Neural progenitor cell (in vitro differentiated cells): ENCODE data around the gene ZBTB42. TPM values are rescaled to one million over a fixed set of nuclear protein-coding genes. Genes with fewer than 3 reads are reported as not detected.

Experiments
- DNase-seq: peaks from one replicate; pipeline ENCODE4 v3.0.0-alpha.2; 2016; ENCODE audit warnings: low spot score
- H2AFZ ChIP-seq: fragments of 200-600 bp; sonication (generic); replicated peaks from 2 replicates; pipeline ENCODE4 v1.6.1; 2016; ENCODE audit warnings: antibody characterized with exemption
- H3F3A ChIP-seq: fragments of 200-600 bp; sonication (generic); 2 replicates; pipeline ENCODE4 v1.6.1; 2016; ENCODE audit warnings: antibody characterized with exemption, low read depth
- H3K27ac ChIP-seq: fragments of 200-600 bp; sonication (generic); 2 replicates; pipeline ENCODE4 v1.5.1; 2016; ENCODE audit warnings: mild to moderate bottlenecking
- H3K27me3 ChIP-seq: fragments of 200-600 bp; sonication (generic); 2 replicates; pipeline ENCODE4 v1.6.1; 2016; ENCODE audit warnings: mild to moderate bottlenecking, moderate library complexity
- H3K36me3 ChIP-seq: fragments of 200-600 bp; sonication (generic); 2 replicates; pipeline ENCODE4 v1.5.1; 2016
- H3K4me1 ChIP-seq: fragments of 200-600 bp; sonication (generic); 2 replicates; pipeline ENCODE4 v1.6.1; 2016; ENCODE audit warnings: mixed run types
- H3K4me2 ChIP-seq: fragments of 200-600 bp; sonication (generic); 2 replicates; pipeline ENCODE4 v1.6.1; 2016
- H3K4me3 ChIP-seq: fragments of 200-600 bp; sonication (generic); 2 replicates; pipeline ENCODE4 v1.5.1; 2016
- H3K79me2 ChIP-seq: fragments of 200-600 bp; sonication (generic); 2 replicates; pipeline ENCODE4 v1.6.1; 2016; ENCODE audit warnings: low read depth
- H3K9ac ChIP-seq: fragments of 200-600 bp; sonication (generic); 2 replicates; pipeline ENCODE4 v1.6.1; 2016
- H3K9me3 ChIP-seq: fragments of 200-600 bp; sonication (generic); 2 replicates; pipeline ENCODE4 v1.5.1; 2016; ENCODE audit warnings: low read depth
- H4K20me1 ChIP-seq: fragments of 200-600 bp; sonication (generic); 2 replicates; pipeline ENCODE4 v1.6.1; 2016; ENCODE audit warnings: low read depth
- H3K27ac Mint-ChIP-seq: 3 replicates; pipeline ENCODE4 v1.8.0; 2021; ENCODE audit warnings: mixed read lengths
- H3K27me3 Mint-ChIP-seq: 2 replicates; pipeline ENCODE4 v1.8.0; 2022; ENCODE audit warnings: low read depth, mild to moderate bottlenecking, inconsistent platforms, moderate library complexity, mixed read lengths; ENCODE audit not compliant: insufficient read depth
- H3K36me3 Mint-ChIP-seq: 3 replicates; pipeline ENCODE4 v1.8.0; 2021; ENCODE audit warnings: mixed read lengths
- H3K4me1 Mint-ChIP-seq: 3 replicates; pipeline ENCODE4 v1.8.0; 2021; ENCODE audit warnings: mixed read lengths
- H3K4me3 Mint-ChIP-seq: 3 replicates; pipeline ENCODE4 v1.8.0; 2021; ENCODE audit warnings: mild to moderate bottlenecking, moderate library complexity, mixed read lengths
- H3K9me3 Mint-ChIP-seq: 3 replicates; pipeline ENCODE4 v1.8.0; 2020; ENCODE audit warnings: mixed read lengths
- CTCF ChIP-seq: fragments of 200-600 bp; sonication (generic); IDR thresholded peaks from 2 replicates; pipeline ENCODE4 v1.5.1; 2017; ENCODE audit warnings: antibody characterized with exemption, mild to moderate bottlenecking
- EZH2 ChIP-seq: fragments of 200-600 bp; sonication (generic); IDR thresholded peaks from 2 replicates; pipeline ENCODE4 v1.6.1; 2017; ENCODE audit warnings: antibody characterized with exemption, mild to moderate bottlenecking, moderate library complexity
- EZH2phosphoT487 ChIP-seq: fragments of 200-600 bp; sonication (generic); IDR thresholded peaks from 2 replicates; pipeline ENCODE4 v1.6.1; 2017; ENCODE audit warnings: antibody characterized with exemption
- total RNA-seq: library from RNA; depleted of rRNA; stranded (reverse); fragments of >200 nt; gene quantifications from 2 replicates; pipeline ENCODE4 v1.2.3, GENCODE V29; 2015; ENCODE audit warnings: low replicate concordance

Gene ZBTB42
- total RNA-seq, 1 donor from 2014 or later = 0.41 TPM

GRCh38 chr14:104806625-104807465 lies 5.9 kb downstream of the ZBTB42 start:
- no peak for TF ChIP-seq EZH2phosphoT487
- no peak for TF ChIP-seq CTCF
- TF ChIP-seq EZH2 = no peak
- H3K27ac Mint-ChIP-seq = no peak overlapping the region
- no peak for DNase-seq
- H3K4me1 Mint-ChIP-seq = no peaks in the 10 kb centered on the region
- H3K36me3 Mint-ChIP-seq = no peaks in the 10 kb centered on the region
- no peaks in the 10 kb centered on the region for H3K9me3 Mint-ChIP-seq
- Histone ChIP-seq H4K20me1 (peaks cover 2% of the 10 kb centered on the region), H3K27ac (no peak overlapping the region), H3K36me3 (no peaks in the 10 kb centered on the region), H3K9me3 (no peaks in the 10 kb centered on the region), H2AFZ (no peak overlapping the region), H3F3A (no peaks in the 10 kb centered on the region), H3K27me3 (peaks cover 20% of the 10 kb centered on the region), H3K9ac (no peak overlapping the region), H3K4me3 (no peak overlapping the region), H3K4me2 (no peak overlapping the region), H3K4me1 (no peaks in the 10 kb centered on the region), H3K79me2 (no peaks in the 10 kb centered on the region)
- H3K4me3 Mint-ChIP-seq = peak overlapping the region; percentile 0
- H3K27me3 Mint-ChIP-seq = peaks cover 17% of the 10 kb centered on the region

- H4K20me1 ChIP-seq = no peaks in the 10 kb centered on the region
- no peaks in the 10 kb centered on the region for H3K79me2 ChIP-seq
- no peak overlapping the region for H2AFZ ChIP-seq
- H3K36me3 ChIP-seq = no peaks in the 10 kb centered on the region
- no peak overlapping the region for H3K9ac ChIP-seq
- peaks cover 1% of the 10 kb centered on the region for H3F3A ChIP-seq
- H3K27me3 Mint-ChIP-seq = peaks cover 9% of the 10 kb centered on the region
- no peaks in the 10 kb centered on the region for H3K36me3 Mint-ChIP-seq
- no peaks in the 10 kb centered on the region for H3K9me3 ChIP-seq
- no peaks in the 10 kb centered on the region for H3K9me3 Mint-ChIP-seq
- no peak overlapping the region for H3K4me3 Mint-ChIP-seq
- H3K4me3 ChIP-seq = no peak overlapping the region
- no peak overlapping the region for H3K27ac Mint-ChIP-seq
- H3K27me3 ChIP-seq = peaks cover 4% of the 10 kb centered on the region
- no peaks in the 10 kb centered on the region for H3K4me1 Mint-ChIP-seq
- no peak for TF ChIP-seq CTCF
- no peak for TF ChIP-seq EZH2
- no peak for TF ChIP-seq EZH2phosphoT487
- no peak for DNase-seq
- no peaks in the 10 kb centered on the region for H3K4me1 ChIP-seq
- H3K4me2 ChIP-seq = no peak overlapping the region
- H3K27ac ChIP-seq = no peak overlapping the region
Observed at GRCh38 chr14:104808456-104808855, 7.6 kb downstream of the ZBTB42 start.

- Mint-ChIP-seq H3K27me3 (peaks cover 6% of the 10 kb centered on the region), H3K4me3 (no peak overlapping the region), H3K36me3 (no peaks in the 10 kb centered on the region), H3K9me3 (no peaks in the 10 kb centered on the region), H3K27ac (no peak overlapping the region), H3K4me1 (peaks cover 9% of the 10 kb centered on the region)
- TF ChIP-seq EZH2phosphoT487 (no peak), CTCF (no peak), EZH2 (no peak)
- no peak overlapping the region for H3K27ac ChIP-seq
- H2AFZ ChIP-seq = no peak overlapping the region
- H3K4me2 ChIP-seq = no peak overlapping the region
- no peak for DNase-seq
- no peaks in the 10 kb centered on the region for H3K9me3 ChIP-seq
- no peaks in the 10 kb centered on the region for H3K27me3 ChIP-seq
- no peaks in the 10 kb centered on the region for H4K20me1 ChIP-seq
- H3K4me1 ChIP-seq = no peaks in the 10 kb centered on the region
- H3K9ac ChIP-seq = no peak overlapping the region
- peaks cover 15% of the 10 kb centered on the region for H3F3A ChIP-seq
- no peak overlapping the region for H3K4me3 ChIP-seq
- H3K79me2 ChIP-seq = no peaks in the 10 kb centered on the region
- H3K36me3 ChIP-seq = no peaks in the 10 kb centered on the region
Observed at GRCh38 chr14:104810316-104810715, 9.4 kb downstream of the ZBTB42 start.
